ENCODE results near the gene GSX1. TPM values are rescaled to one million over a fixed set of nuclear protein-coding genes. Genes with fewer than 3 reads are reported as not detected.

Gene GSX1
- polyA plus RNA-seq, 1 of the 3 experiments (the other 2 are of a cell fraction): not detected

GRCh38 chr13:27810461-27810860, 18.2 kb downstream of the GSX1 start:
- Histone ChIP-seq H2AFZ (ENCODE audit: low read depth) (no peak overlapping the region), H3K27me3 (ENCODE audit: insufficient read depth) (peaks cover 73% of the 10 kb centered on the region), H3K4me3 (ENCODE audit: low read depth in 2 of 2, low read length in 1 of 2) (no peak overlapping the region), H3K36me3 (replicated peaks in 1 of 2; ENCODE audit: control insufficient read depth in 1 of 2, insufficient read depth in 2 of 2, low read length in 1 of 2) (no peaks in the 10 kb centered on the region), H3F3A (replicated peaks; ENCODE audit: insufficient read depth) (no peaks in the 10 kb centered on the region), H3K9ac (no peak overlapping the region), H3K79me2 (ENCODE audit: insufficient read depth) (no peaks in the 10 kb centered on the region), H3K27ac (ENCODE audit: low read depth in 2 of 2, low read length in 1 of 2) (no peak overlapping the region), H3K9me3 (no peaks in the 10 kb centered on the region), H3K4me1 (ENCODE audit: control insufficient read depth in 1 of 2, insufficient read depth in 2 of 2, low read depth in 1 of 2, low read length in 1 of 2) (no peaks in the 10 kb centered on the region), H4K20me1 (ENCODE audit: insufficient read depth) (no peaks in the 10 kb centered on the region), H3K4me2 (no peak overlapping the region), H3K9me2 (no peaks in the 10 kb centered on the region)
- WGBS (ENCODE audit: low lambda C conversion rate): 4% methylated on average over 2 of the region's 2 CpGs
- no peak for TF ChIP-seq TAF1 (IDR thresholded peaks at IDR 0.05; ENCODE audit: borderline replicate concordance, low read depth, low read length)
- TF ChIP-seq SIN3A (IDR thresholded peaks at IDR 0.05; ENCODE audit: borderline replicate concordance, low read depth, low read length): no peak
- TF ChIP-seq PBX3 (IDR thresholded peaks at IDR 0.05): no peak
- no peak for TF ChIP-seq REST (IDR thresholded peaks at IDR 0.05; ENCODE audit: low read depth, low read length)
- TF ChIP-seq FOSL2 (IDR thresholded peaks at IDR 0.05; ENCODE audit: borderline replicate concordance, low read depth): no peak
- no peak for TF ChIP-seq RAD21 (IDR thresholded peaks at IDR 0.05; ENCODE audit: low read length)
- no peak for TF ChIP-seq TEAD4 (IDR thresholded peaks at IDR 0.05; ENCODE audit: borderline replicate concordance, insufficient read depth)
- TF ChIP-seq ZBTB33 (IDR thresholded peaks at IDR 0.05; ENCODE audit: borderline replicate concordance, low read depth): no peak
- no peak for TF ChIP-seq RXRA (IDR thresholded peaks at IDR 0.05; ENCODE audit: borderline replicate concordance, low read depth)
- TF ChIP-seq RCOR1 (IDR thresholded peaks at IDR 0.05; ENCODE audit: low read length): no peak
- no peak for TF ChIP-seq FOXJ3 (CRISPR knock-in tag; IDR thresholded peaks at IDR 0.05)
- TF ChIP-seq NRF1 (IDR thresholded peaks at IDR 0.05; ENCODE audit: low read depth, low read length): no peak
- TF ChIP-seq YY1 (IDR thresholded peaks at IDR 0.05; ENCODE audit: low read depth): no peak
- ChIA-PET CTCF (interaction anchor here (1.0 to 3.8 kb wide), 4 partner anchors 9 to 435 kb away, joined by 3 to 31 read pairs (median 4); no protein-coding TSS in a partner anchor), POLR2A (no interaction called here)
- DNase-seq: no peak
